Common myeloid progenitor, CD34-positive (primary cell): ENCODE data around the gene PDZD8.

Experiments used
- CTCF ChIA-PET: fragments of 350-600 bp; sonication (Branson Sonifier 250); formaldehyde crosslinking; loops from one replicate; lab custom pipeline; 2021; ENCODE audit warnings: antibody characterized with exemption; lab: Charles Lee
- POLR2A ChIA-PET: fragments of 350-600 bp; sonication (Branson Sonifier 250); formaldehyde crosslinking; loops from one replicate; lab custom pipeline; 2021; ENCODE audit warnings: antibody characterized with exemption; lab: Charles Lee
- DNase-seq, 3 donors: peaks; one replicate each; pipeline versions ENCODE4 v3.0.0 to v3.0.0-alpha.2; 2013
- H3K27ac ChIP-seq, 2 experiments: 1 replicate in 1 of 2; 2 replicates in 1 of 2; pipeline ENCODE4 v1.7.0; 2013; ENCODE audit warnings: inconsistent platforms in 2 of 2, low read length in 2 of 2, mild to moderate bottlenecking in 2 of 2, low read depth in 1 of 2, moderate library complexity in 1 of 2; ENCODE audit not compliant: severe bottlenecking in 2 of 2, insufficient read depth in 1 of 2, poor library complexity in 1 of 2
- H3K27me3 ChIP-seq, 5 experiments: replicated peaks in 2 of 5; 1 replicate in 3 of 5; 2 replicates in 2 of 5; pipeline versions ENCODE4 v1.6.1 to v1.7.0; 2013; ENCODE audit warnings: low read length in 4 of 5, mild to moderate bottlenecking in 2 of 5, moderate library complexity in 2 of 5, inconsistent platforms in 1 of 5; ENCODE audit not compliant: insufficient read depth in 5 of 5, control insufficient read depth in 4 of 5
- H3K36me3 ChIP-seq, 4 experiments: 1 replicate in 2 of 4; 2 replicates in 2 of 4; pipeline versions ENCODE4 v1.6.1 to v1.7.0; 2013; ENCODE audit warnings: low read length in 3 of 4, control low read depth in 1 of 4, mild to moderate bottlenecking in 1 of 4; ENCODE audit not compliant: control insufficient read depth in 4 of 4, insufficient read depth in 4 of 4
- H3K4me1 ChIP-seq, 4 experiments: 1 replicate in 3 of 4; 2 replicates in 1 of 4; pipeline versions ENCODE4 v1.6.1 to v1.7.1; 2013; ENCODE audit warnings: low read length in 3 of 4, mild to moderate bottlenecking in 3 of 4, control low read depth in 1 of 4, inconsistent platforms in 1 of 4, moderate library complexity in 1 of 4; ENCODE audit not compliant: control insufficient read depth in 4 of 4, insufficient read depth in 4 of 4; ENCODE audit errors: control extremely low read depth in 1 of 4
- H3K4me3 ChIP-seq, 7 experiments: 1 replicate in 4 of 7; 2 replicates in 3 of 7; pipeline versions ENCODE4 v1.5.1 to v1.7.0; 2013; ENCODE audit warnings: mild to moderate bottlenecking in 7 of 7, low read length in 6 of 7, moderate library complexity in 6 of 7, inconsistent platforms in 2 of 7, low read depth in 2 of 7, control low read depth in 1 of 7; ENCODE audit not compliant: insufficient read depth in 4 of 7, control insufficient read depth in 1 of 7; ENCODE audit errors: extremely low read depth in 1 of 7
- H3K9me3 ChIP-seq, 5 experiments: 1 replicate in 4 of 5; 2 replicates in 1 of 5; pipeline versions ENCODE4 v1.6.1 to v1.7.1; 2013; ENCODE audit warnings: low read length in 4 of 5, mild to moderate bottlenecking in 2 of 5, inconsistent platforms in 1 of 5, low read depth in 1 of 5, moderate library complexity in 1 of 5; ENCODE audit not compliant: control insufficient read depth in 4 of 5, insufficient read depth in 2 of 5; ENCODE audit errors: control extremely low read depth in 1 of 5
- WGBS: methylation state at CpG from one replicate; pipeline ENCODE4 v1.1.5; 2013; ENCODE audit not compliant: insufficient coverage; 5-methylcytosine and 5-hydroxymethylcytosine counted together

Gene PDZD8

GRCh38 chr10:117391436-117392205 is 16.4 kb upstream of the PDZD8 start:
- no peaks in the 10 kb centered on the region for H3K9me3 ChIP-seq
- no peak overlapping the region for H3K27ac ChIP-seq
- CTCF ChIA-PET = no interaction called here
- H3K4me3 ChIP-seq = no peak overlapping the region
- no peaks in the 10 kb centered on the region for H3K36me3 ChIP-seq
- POLR2A ChIA-PET = no interaction called here
- 80% methylated on average over 4 of the region's 4 CpGs for WGBS
- H3K4me1 ChIP-seq = peaks cover 0 to 7% (median 7%) of the 10 kb centered on the region in 4 experiments
- DNase-seq = peak in 1 of 3 donors; percentile 37
- H3K27me3 ChIP-seq = no peaks in the 10 kb centered on the region

GRCh38 chr10:117390420-117390819 is 15.2 kb upstream of the PDZD8 start:
- CTCF ChIA-PET = no interaction called here

GRCh38 chr10:117386805-117387204 is 11.6 kb upstream of the PDZD8 start:
- no peak overlapping the region for H3K4me3 ChIP-seq
- CTCF ChIA-PET = interaction anchor here (3.1 kb wide), 1 partner anchor 26 kb away, joined by 9 read pairs; no protein-coding TSS in a partner anchor
- peaks cover 0 to 7% (median 5%) of the 10 kb centered on the region in 4 experiments for H3K4me1 ChIP-seq
- POLR2A ChIA-PET = no interaction called here
- DNase-seq = no peak
- H3K36me3 ChIP-seq = no peaks in the 10 kb centered on the region
- 87% methylated on average over 2 of the region's 2 CpGs for WGBS
- H3K27me3 ChIP-seq = no peaks in the 10 kb centered on the region
- H3K9me3 ChIP-seq = no peaks in the 10 kb centered on the region
- H3K27ac ChIP-seq = no peak overlapping the region

More at GRCh38 chr10:117390420-117390819, 15.2 kb upstream of the PDZD8 start:
- Histone ChIP-seq H3K27me3 (no peaks in the 10 kb centered on the region), H3K4me1 (peaks cover 0 to 7% (median 7%) of the 10 kb centered on the region in 4 experiments), H3K9me3 (no peaks in the 10 kb centered on the region), H3K36me3 (no peaks in the 10 kb centered on the region), H3K27ac (no peak overlapping the region), H3K4me3 (no peak overlapping the region)
- DNase-seq = no peak
- POLR2A ChIA-PET = no interaction called here
- WGBS = 100% methylated on average over 1 of the region's 3 CpGs

GRCh38 chr10:117382861-117383260 is 7.6 kb upstream of the PDZD8 start:
- Histone ChIP-seq H3K9me3 (no peaks in the 10 kb centered on the region), H3K36me3 (no peaks in the 10 kb centered on the region), H3K4me3 (no peak overlapping the region), H3K27me3 (no peaks in the 10 kb centered on the region), H3K27ac (no peak overlapping the region), H3K4me1 (peaks cover 0 to 6% (median 0%) of the 10 kb centered on the region in 4 experiments)
- DNase-seq = no peak
- ChIA-PET CTCF (interaction anchor here (0.8 to 2.2 kb wide), 3 partner anchors 11 to 27 kb away, joined by 3 to 5 read pairs (median 5); no protein-coding TSS in a partner anchor), POLR2A (no interaction called here)
- WGBS = 100% methylated on average over 1 of the region's 1 CpG

DNA sequence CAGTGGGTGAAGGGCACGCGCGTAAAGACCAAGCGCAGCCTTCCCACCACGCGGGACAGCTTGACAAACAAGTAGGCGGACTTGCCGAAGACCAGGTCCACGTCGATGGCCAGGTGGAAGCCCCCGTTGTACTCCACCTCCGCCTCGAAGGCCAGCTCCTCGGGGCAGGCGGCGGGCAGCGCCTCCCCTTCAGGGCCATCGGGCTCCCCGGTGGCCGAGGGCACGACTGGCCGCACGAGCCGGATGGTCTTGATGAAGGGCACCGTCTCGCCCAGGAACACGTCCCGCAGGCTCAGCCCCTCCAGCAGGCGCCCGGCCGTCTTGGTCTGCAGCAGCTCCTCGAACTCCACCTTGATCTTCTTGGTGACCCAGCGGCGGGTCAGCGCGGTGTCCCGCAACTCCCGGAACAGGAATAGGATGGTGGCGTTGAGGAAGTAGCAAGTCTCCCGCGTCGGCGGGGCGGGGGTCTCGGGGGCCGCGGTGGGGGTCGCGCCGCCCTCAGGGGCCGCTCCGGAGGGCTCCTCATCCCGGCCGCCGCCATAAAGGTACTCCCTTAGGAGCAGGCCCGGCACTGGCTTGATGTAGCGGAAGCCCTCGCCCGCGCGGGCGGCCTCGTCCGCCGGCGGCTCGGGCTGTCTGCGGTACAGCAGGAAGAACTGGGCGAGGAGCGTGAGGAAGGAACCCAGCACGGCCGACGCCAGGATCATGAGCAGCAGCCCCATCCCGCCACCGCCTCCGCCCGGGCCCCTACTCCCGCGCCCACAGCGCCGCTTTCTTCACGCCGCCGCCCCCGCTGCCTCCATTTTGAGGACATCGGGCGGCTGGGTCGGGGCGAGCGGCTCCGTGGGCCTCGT is 507 bp downstream of the PDZD8 start:
- peak overlapping the region; percentile 77 to 88 for H3K27ac ChIP-seq
- WGBS = under 1% methylated on average over 76 of the region's 92 CpGs
- DNase-seq = peak; percentile 45 to 85 (median 76)
- H3K36me3 ChIP-seq = peaks cover 0 to 9% (median 3%) of the 10 kb centered on the region in 4 experiments
- H3K4me1 ChIP-seq = peaks cover 10 to 50% (median 24%) of the 10 kb centered on the region in 4 experiments
- POLR2A ChIA-PET = interaction anchor here (0.5 to 0.8 kb wide), 4 partner anchors 10 to 155 kb away, joined by 3 to 5 read pairs (median 3); no protein-coding TSS in a partner anchor
- H3K4me3 ChIP-seq = peak overlapping the region; percentile 85 to 99 (median 92)
- no peaks in the 10 kb centered on the region for H3K27me3 ChIP-seq
- H3K9me3 ChIP-seq = no peaks in the 10 kb centered on the region
- CTCF ChIA-PET = interaction anchor here (0.8 to 1.4 kb wide), 10 partner anchors 13 to 75 kb away, joined by 3 to 5 read pairs (median 4); no protein-coding TSS in a partner anchor

GRCh38 chr10:117373823-117374505 is 1.3 kb downstream of the PDZD8 start:
- Histone ChIP-seq H3K27ac (peak overlapping the region; percentile 77 to 88), H3K27me3 (no peaks in the 10 kb centered on the region), H3K4me3 (peak overlapping the region; percentile 85 to 99 (median 92)), H3K4me1 (peaks cover 15 to 51% (median 24%) of the 10 kb centered on the region in 4 experiments), H3K36me3 (peaks cover 0 to 9% (median 3%) of the 10 kb centered on the region in 4 experiments), H3K9me3 (no peaks in the 10 kb centered on the region)
- POLR2A ChIA-PET = interaction anchor here (0.6 to 0.8 kb wide), 2 partner anchors 98 to 155 kb away, joined by 3 read pairs; no protein-coding TSS in a partner anchor
- WGBS = 0% methylated on average over 21 of the region's 31 CpGs
- DNase-seq = peak; percentile 34 to 55 (median 37)
- CTCF ChIA-PET = interaction anchor here (0.8 to 1.4 kb wide), 9 partner anchors 14 to 76 kb away, joined by 3 to 5 read pairs (median 4); no protein-coding TSS in a partner anchor
